ENCODE measurements around the gene GABRB2.

DNA sequence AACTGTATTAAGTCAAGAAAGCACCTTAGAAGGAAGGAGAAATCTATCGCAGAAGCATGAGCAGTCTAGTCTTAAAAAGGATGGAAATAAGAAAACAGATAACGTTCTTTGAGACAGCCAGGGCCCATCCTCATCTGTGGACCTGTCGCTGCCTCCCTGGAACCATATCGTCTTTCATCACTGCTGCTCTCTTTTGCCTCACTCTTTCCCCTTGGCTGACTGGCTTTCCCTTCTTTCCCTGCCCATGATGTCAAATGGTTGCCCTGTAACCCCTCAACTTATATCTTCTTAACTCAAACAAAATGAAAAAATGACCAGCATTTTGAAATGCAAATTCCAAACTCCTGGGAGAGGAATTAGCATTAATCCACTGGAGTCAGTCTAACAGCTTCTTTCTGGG lies 299.8 kb downstream of the GABRB2 start:
- no peak for TF ChIP-seq ZNF274 (IDR thresholded peaks at IDR 0.05; ENCODE audit: low read depth, low read length)
- TF ChIP-seq YY1 (IDR thresholded peaks at IDR 0.05; ENCODE audit: insufficient read depth, insufficient read length): no peak

All from NT2/D1 (cell line).